Activated effector memory CD4-positive, alpha-beta T cell treated with anti-CD3 and anti-CD28 coated beads, Interleukin-2, amount 50 U/mL, for 16 hours (primary cell): ENCODE results near the gene STRC.
"Not testable (repeated sequence)": the region's sequence is repeated elsewhere in the genome, so short reads cannot be mapped to it uniquely, and the experiment has no call there.

Experiments
- DNase-seq: peaks from one replicate; pipeline ENCODE4 v3.0.0-alpha.2; 2020

STRC gene

DNA sequence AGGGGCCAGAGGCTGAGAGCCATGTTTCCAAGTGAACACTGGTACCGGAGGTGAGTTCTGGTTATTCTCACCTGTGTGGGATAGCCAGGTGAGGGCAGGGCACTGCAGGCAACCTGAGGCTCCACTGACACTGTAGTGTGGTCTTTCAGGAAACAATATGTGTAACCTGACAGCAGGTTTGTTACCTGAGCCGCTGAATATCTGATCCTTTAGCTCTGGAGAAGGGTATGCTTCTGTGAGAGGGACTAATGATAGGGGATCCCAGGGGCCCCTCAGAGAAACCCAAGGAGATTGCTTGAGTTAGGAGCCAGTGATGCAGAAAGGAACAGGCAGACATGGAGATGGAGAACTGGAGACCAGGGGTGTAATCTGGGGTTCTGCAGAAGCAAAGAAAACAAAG, at the start of gene STRC:
STRC (minus strand) TSS at position 101 of the 400 bp plus-strand sequence; CDS start at position 23, 78 bp downstream.
- DNase-seq, result not testable (repeated sequence)

GRCh38 chr15:43666177-43666576, 47.6 kb upstream of the STRC start:
- not testable (repeated sequence) for DNase-seq

DNA sequence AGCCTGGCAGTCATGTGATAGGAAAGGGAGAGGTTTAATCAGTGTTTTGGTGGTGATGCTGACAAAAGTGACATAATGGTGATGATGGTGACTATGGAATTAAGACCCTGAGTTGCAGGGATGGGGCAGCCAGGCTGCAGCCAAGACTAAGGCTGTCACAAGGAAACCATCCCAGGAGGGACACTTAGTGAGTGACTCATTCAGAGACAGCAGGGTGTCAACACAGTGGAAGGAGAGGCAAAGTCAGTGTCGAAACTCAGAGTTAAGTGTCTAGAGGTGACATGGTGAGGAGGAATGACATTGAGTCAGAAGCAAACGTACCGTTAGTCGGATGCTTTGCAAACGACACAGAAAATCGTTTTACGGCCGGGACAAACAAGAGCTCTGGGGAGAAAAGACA, 44.7 kb upstream of the STRC start:
- DNase-seq, result not testable (repeated sequence)

DNA sequence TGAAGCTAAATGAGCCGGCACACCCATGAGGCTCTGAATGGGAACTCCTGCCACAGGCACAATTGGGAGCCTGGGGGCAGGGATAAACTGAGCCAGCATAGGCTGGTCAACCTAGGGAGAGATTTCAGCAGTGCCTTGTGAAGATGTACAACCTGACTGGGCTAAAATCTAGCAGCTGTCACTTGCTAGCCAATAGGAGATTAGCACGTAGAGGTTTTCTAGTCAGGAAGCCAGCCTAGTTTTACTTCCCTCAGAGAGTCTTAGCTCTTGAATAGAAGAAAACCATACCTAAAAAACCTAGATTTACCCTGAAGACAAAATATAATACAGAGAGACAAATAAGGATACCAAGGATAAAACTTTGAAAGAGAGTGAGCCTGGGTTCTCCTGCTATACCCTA, 43.7 kb upstream of the STRC start:
- DNase-seq, result not testable (repeated sequence)

GRCh38 chr15:43659727-43660126, 41.1 kb upstream of the STRC start:
- DNase-seq, result not testable (repeated sequence)

GRCh38 chr15:43649430-43649926, 30.9 kb upstream of the STRC start:
- DNase-seq, result not testable (repeated sequence)

- DNase-seq, result no peak
Measured at GRCh38 chr15:43648649-43649429, 30.2 kb upstream of the STRC start, which contains the start of gene CATSPER2. TSS of gene CATSPER2 (minus strand) at chr15:43648844. CDS start at chr15:43648061, 783 bp downstream.

- not testable (repeated sequence) for DNase-seq
Measured at GRCh38 chr15:43638464-43639204, 20.0 kb upstream of the STRC start.

DNA sequence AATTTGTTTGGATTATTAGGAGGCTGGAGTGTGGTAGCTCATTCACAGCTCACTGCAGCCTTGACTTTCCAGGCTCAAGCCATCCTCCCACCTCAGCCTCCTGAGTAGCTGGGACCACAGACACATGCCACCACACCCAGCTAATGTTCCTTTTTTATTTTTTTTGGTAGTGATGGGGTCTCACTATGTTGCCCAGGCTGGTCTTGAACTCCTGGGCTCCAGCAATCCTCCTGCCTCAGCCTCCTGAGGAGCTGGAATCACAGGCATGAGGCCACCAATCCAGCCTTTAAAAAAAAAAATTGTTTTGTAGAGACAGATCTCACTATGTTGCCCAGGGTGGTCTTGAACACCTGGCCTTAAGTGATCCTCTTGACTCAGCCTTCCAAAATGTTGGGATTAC, 8.3 kb upstream of the STRC start:
- not testable (repeated sequence) for DNase-seq

- DNase-seq, result no peak
Measured at GRCh38 chr15:43625106-43625505, 6.5 kb upstream of the STRC start.

GRCh38 chr15:43622068-43622799, 3.6 kb upstream of the STRC start:
- DNase-seq, result not testable (repeated sequence)

- DNase-seq, result not testable (repeated sequence)
Measured at GRCh38 chr15:43617750-43618149, 850 bp downstream of the STRC start.

DNA sequence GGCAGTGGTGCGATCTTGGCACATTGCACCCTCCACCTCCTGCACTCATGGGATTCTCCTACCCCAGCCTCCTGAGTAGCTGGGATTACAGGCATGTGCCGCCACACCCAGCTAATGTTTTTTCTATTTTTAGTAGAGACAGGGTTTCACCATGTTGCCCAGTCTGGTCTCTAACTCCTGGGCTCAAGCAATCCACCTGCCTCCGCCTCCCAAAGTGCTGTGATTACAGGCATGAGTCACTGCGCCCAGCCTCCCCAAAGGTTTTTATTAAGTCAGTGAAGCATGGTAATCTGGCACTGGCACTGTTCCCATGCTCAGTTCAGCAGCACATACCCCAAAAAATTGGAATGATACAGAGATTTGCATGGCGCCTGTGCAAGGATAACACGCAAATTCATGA, 16.4 kb downstream of the STRC start:
- DNase-seq, result not testable (repeated sequence)

- DNase-seq, result not testable (repeated sequence)
Measured at GRCh38 chr15:43600200-43600599, 18.4 kb downstream of the STRC start.

GRCh38 chr15:43599131-43599530, 19.5 kb downstream of the STRC start:
- not testable (repeated sequence) for DNase-seq

DNA sequence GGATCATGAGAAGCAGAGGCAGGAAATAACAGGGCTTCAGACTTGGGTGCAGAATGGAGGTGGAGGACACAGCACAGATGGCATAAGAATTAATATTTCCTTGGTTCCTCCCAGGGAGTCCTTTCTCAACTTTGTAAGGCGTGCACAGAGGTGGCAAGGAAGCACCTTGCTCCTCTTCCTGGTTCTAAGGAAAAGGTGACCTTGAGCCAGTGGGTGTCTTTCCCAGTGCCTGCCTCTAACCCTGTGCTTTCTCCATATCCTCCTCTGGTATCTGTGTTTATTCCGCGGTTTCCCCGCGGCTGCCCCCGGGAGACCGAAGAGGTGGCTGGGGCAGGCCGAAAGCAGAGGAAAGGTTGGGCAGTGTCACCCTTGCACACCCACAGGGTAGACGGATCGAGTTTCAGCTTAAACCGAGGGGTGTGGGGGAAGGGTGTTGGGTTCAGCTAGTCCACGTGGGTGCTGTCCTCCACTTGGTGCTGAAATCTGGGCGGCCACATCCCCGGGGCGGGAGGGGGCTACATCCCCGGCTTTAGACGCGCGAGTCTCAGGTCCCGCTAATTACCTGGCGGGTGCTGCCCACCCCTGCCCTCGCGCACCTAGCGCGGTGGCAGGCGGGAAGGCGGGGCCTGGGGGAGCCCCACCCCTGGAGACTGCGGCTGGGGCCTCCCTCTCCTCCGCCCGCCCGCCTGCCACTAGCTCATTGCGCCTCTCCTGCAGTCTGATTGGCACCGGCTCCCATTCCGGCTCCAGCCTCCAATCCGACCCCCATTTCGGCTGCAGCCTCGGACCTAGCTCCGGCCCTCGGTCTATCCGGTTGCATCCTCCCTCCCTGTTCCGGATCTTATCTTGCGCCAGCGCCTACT, 25.0 kb downstream of the STRC start, which contains the start of gene CKMT1B:
CKMT1B (plus strand) TSS at position 700 of the 863 bp plus-strand sequence. CDS start 192 bp downstream, outside the sequence.
- not testable (repeated sequence) for DNase-seq

DNA sequence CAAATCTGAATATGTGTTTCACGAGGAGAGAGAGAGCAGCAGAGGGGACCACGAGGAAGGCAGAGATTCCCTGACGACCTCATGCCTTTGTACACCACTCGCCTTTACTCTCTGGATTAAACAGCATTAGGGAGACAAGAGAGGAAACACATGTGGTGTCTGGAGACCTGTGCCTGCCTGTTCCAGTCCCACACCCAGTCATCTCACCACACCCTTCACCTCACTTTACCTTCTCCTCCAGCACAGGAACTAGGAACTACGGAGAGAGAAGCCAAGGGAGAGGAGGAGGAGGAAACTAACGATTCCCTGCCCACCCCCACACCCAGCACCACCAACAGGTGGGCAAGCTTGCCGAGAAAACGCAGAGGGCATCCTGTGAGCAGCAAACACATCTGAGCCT, 25.8 kb downstream of the STRC start:
- not testable (repeated sequence) for DNase-seq

- not testable (repeated sequence) for DNase-seq
Measured at GRCh38 chr15:43589778-43590466, 28.7 kb downstream of the STRC start, which contains the start of gene PPIP5K1. TSS of gene PPIP5K1 (minus strand) at chr15:43590208. CDS start at chr15:43584504, 5,704 bp downstream.

DNA sequence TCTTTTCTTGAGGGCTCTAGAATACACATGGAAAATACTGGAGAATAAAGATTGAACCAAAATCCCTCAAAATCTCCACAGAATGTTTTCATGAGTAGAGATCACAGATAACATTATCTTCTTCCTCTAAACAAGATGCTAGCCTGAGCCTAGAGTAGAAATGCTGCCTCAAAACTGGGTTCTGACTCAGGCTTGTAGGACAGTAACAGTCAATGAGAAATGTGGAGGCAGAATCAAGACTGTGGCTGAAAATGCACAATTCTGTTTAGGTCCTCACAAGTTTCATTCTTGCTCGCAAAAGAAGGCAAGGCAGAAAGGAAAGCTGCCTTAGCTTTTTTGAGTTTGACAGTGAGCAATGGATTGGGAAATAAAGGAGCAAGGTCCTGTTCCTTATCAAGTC, 44.0 kb downstream of the STRC start:
- DNase-seq, result not testable (repeated sequence)

- DNase-seq, result not testable (repeated sequence)
Measured at GRCh38 chr15:43566615-43567014, 52.0 kb downstream of the STRC start.

GRCh38 chr15:43563793-43564192, 54.8 kb downstream of the STRC start:
- not testable (repeated sequence) for DNase-seq
